K562 (cell line): ENCODE measurements around the gene ABCB9. TPM values are rescaled to one million over a fixed set of nuclear protein-coding genes. Genes with fewer than 3 reads are reported as not detected.

Experiments
- CEBPG ChIP-seq, 3 experiments: fragments of 200-800 bp in 1 of 3; sonication (Bioruptor generic) in 1 of 3; sonication (generic) in 1 of 3; formaldehyde crosslinking in 1 of 3; IDR thresholded peaks in 2 of 3; conservative IDR thresholded peaks in 1 of 3; 2 replicates each; pipeline versions ENCODE4 v1.6.1 to v1.8.0; 2016 to 2022; ENCODE audit warnings: missing compliant biosample characterization in 2 of 3, missing genetic modification characterization in 2 of 3, mild to moderate bottlenecking in 1 of 3, missing genetic modification reagents in 1 of 3
- ETV1 ChIP-seq: fragments of 450-650 bp; conservative IDR thresholded peaks from 2 replicates; pipeline ENCODE4 v1.6.1; 2016; ENCODE audit warnings: missing genetic modification characterization, control low read depth, low read depth, missing compliant biosample characterization
- GABPA ChIP-seq: fragments of 200-800 bp; sonication (Bioruptor generic); conservative IDR thresholded peaks from 2 replicates; pipeline ENCODE4 v1.6.1; 2016; ENCODE audit warnings: low read depth, missing genetic modification characterization, missing compliant biosample characterization
- HNRNPK ChIP-seq: fragments of 200-400 bp; formaldehyde crosslinking; IDR thresholded peaks from one replicate; pipeline ENCODE4 v1.6.1; 2018; ENCODE audit warnings: mild to moderate bottlenecking, low read depth, low read length; ENCODE audit not compliant: poor library complexity, severe bottlenecking
- KLF1 ChIP-seq: fragments of 450-650 bp; IDR thresholded peaks from 2 replicates; pipeline ENCODE4 v1.6.1; 2016; ENCODE audit warnings: missing genetic modification characterization, missing compliant biosample characterization
- KLF10 ChIP-seq: fragments of 250-450 bp; sonication (Bioruptor Pico); IDR thresholded peaks from 2 replicates; pipeline ENCODE4 v1.6.1; 2021; ENCODE audit warnings: matching md5 sums
- PBX2 ChIP-seq, 2 experiments: IDR thresholded peaks in 1 of 2; conservative IDR thresholded peaks in 1 of 2; 2 replicates each; pipeline ENCODE4 v1.6.1; 2016; ENCODE audit warnings: low read depth in 2 of 2, mild to moderate bottlenecking in 1 of 2, missing compliant biosample characterization in 1 of 2, missing genetic modification characterization in 1 of 2, moderate library complexity in 1 of 2
- POLR3G ChIP-seq: IDR thresholded peaks from 2 replicates; pipeline ENCODE4 v1.6.1; 2011; ENCODE audit not compliant: insufficient read length, insufficient replicate concordance; ENCODE audit errors: extremely low read depth
- RFX7 ChIP-seq: fragments of 250-450 bp; sonication (Bioruptor Pico); IDR thresholded peaks from 2 replicates; pipeline ENCODE4 v1.5.1; 2021; ENCODE audit warnings: mild to moderate bottlenecking
- THRA ChIP-seq: fragments of 450-650 bp; IDR thresholded peaks from 2 replicates; pipeline ENCODE4 v1.6.1; 2017; ENCODE audit warnings: mild to moderate bottlenecking, moderate library complexity
- TOE1 ChIP-seq, 2 experiments: fragments of 450-650 bp in 1 of 2; sonication (generic) in 1 of 2; formaldehyde crosslinking in 1 of 2; IDR thresholded peaks; 2 replicates each; pipeline versions ENCODE4 v1.7.1 to v1.8.0; 2016 to 2022; ENCODE audit warnings: borderline replicate concordance in 2 of 2, mild to moderate bottlenecking in 2 of 2, antibody characterized with exemption in 1 of 2, inconsistent platforms in 1 of 2, low read depth in 1 of 2, missing genetic modification reagents in 1 of 2, moderate library complexity in 1 of 2
- ZNF277 ChIP-seq: fragments of 250-450 bp; sonication (Bioruptor Pico); IDR thresholded peaks from 2 replicates; pipeline ENCODE4 v1.8.0; 2022; ENCODE audit warnings: inconsistent platforms, mild to moderate bottlenecking, moderate library complexity, borderline replicate concordance
- ZNF507 ChIP-seq: conservative IDR thresholded peaks from 2 replicates; pipeline ENCODE4 v1.6.1; 2017; ENCODE audit warnings: missing genetic modification characterization, missing compliant biosample characterization
- polyA plus RNA-seq, 8 experiments: library from polyadenylated mRNA; depleted of rRNA in 4 of 8; stranded (reverse) in 5 of 8; unstranded in 3 of 8; fragments of >200 nt; fragmentation: Nextera tagmentation in 2 of 8; fragmentation: Illumina TruSeq in 1 of 8; extraction: Ambion mirVana in 2 of 8; extraction: Trizol in 1 of 8; gene quantifications; 2 replicates each; pipeline versions ENCODE4 v1.2.1 to v1.2.3, GENCODE V29; 2011 to 2014; ENCODE audit warnings: inconsistent platforms in 1 of 8, missing spikeins in 1 of 8
- total RNA-seq, 7 experiments: library from RNA; depleted of rRNA in 6 of 7; stranded (reverse); fragments of >200 nt in 6 of 7; fragmentation: Illumina TruSeq in 2 of 7; extraction: Trizol in 2 of 7; gene quantifications; 2 replicates each; pipeline versions ENCODE4 v1.2.1 to v1.2.3, GENCODE V29; 2011 to 2021; ENCODE audit warnings: low replicate concordance in 1 of 7
- TF ChIP-seq, protein P1 (sequence below): sonication (generic); formaldehyde crosslinking; IDR thresholded peaks from 2 replicates; pipeline ENCODE4 v1.8.0; 2022; ENCODE audit warnings: missing genetic modification reagents, mild to moderate bottlenecking, borderline replicate concordance
- TF ChIP-seq, protein P2 (sequence below): fragments of 450-650 bp; formaldehyde crosslinking; IDR thresholded peaks from 2 replicates; pipeline ENCODE4 v1.4.0; 2022; ENCODE audit warnings: missing genetic modification characterization

The ABCB9 gene
- total and polyA plus RNA-seq, 9 of the 15 experiments (the other 6 are each of a cell fraction or from before 2014, with no cell fraction given), result 0.20 to 12.6 (median 6.2) TPM

- TF ChIP-seq PBX2 (CRISPR knock-in tag; IDR thresholded peaks at IDR 0.05; ENCODE audit: low read depth), result no peak
- TF ChIP-seq PBX2 (tag; conservative IDR thresholded peaks at IDR 0.05; ENCODE audit: low read depth), result no peak
- no peak for TF ChIP-seq POLR3G
- TF ChIP-seq THRA, result no peak
- 0 out of 2 replicates have a peak, but pooled peaks have one; percentile 21 for TF ChIP-seq CEBPG (CRISPR knock-in tag; IDR thresholded peaks at IDR 0.05)
- no peak for TF ChIP-seq CEBPG (tag; conservative IDR thresholded peaks at IDR 0.05 in 1 of 2, IDR thresholded peaks at IDR 0.05 in 1 of 2)
- TF ChIP-seq GABPA, result peak; percentile 98
- no peak for TF ChIP-seq KLF10 (CRISPR knock-in tag)
- TF ChIP-seq TOE1 (IDR thresholded peaks at IDR 0.05; ENCODE audit: borderline replicate concordance), result no peak
- TF ChIP-seq TOE1 (CRISPR knock-in tag; IDR thresholded peaks at IDR 0.05; ENCODE audit: borderline replicate concordance, low read depth), result no peak
- TF ChIP-seq HNRNPK, result no peak
- TF ChIP-seq, protein P1, sequence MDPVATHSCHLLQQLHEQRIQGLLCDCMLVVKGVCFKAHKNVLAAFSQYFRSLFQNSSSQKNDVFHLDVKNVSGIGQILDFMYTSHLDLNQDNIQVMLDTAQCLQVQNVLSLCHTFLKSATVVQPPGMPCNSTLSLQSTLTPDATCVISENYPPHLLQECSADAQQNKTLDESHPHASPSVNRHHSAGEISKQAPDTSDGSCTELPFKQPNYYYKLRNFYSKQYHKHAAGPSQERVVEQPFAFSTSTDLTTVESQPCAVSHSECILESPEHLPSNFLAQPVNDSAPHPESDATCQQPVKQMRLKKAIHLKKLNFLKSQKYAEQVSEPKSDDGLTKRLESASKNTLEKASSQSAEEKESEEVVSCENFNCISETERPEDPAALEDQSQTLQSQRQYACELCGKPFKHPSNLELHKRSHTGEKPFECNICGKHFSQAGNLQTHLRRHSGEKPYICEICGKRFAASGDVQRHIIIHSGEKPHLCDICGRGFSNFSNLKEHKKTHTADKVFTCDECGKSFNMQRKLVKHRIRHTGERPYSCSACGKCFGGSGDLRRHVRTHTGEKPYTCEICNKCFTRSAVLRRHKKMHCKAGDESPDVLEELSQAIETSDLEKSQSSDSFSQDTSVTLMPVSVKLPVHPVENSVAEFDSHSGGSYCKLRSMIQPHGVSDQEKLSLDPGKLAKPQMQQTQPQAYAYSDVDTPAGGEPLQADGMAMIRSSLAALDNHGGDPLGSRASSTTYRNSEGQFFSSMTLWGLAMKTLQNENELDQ, result no peak
- TF ChIP-seq, protein P2, sequence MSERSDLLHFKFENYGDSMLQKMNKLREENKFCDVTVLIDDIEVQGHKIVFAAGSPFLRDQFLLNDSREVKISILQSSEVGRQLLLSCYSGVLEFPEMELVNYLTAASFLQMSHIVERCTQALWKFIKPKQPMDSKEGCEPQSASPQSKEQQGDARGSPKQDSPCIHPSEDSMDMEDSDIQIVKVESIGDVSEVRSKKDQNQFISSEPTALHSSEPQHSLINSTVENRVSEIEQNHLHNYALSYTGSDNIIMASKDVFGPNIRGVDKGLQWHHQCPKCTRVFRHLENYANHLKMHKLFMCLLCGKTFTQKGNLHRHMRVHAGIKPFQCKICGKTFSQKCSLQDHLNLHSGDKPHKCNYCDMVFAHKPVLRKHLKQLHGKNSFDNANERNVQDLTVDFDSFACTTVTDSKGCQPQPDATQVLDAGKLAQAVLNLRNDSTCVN (CRISPR knock-in tag), result no peak
- TF ChIP-seq ZNF277 (CRISPR knock-in tag), result no peak
- no peak for TF ChIP-seq ETV1 (tag)
- no peak; the same call in 1 of the 2 replicates for TF ChIP-seq KLF1 (tag)
- TF ChIP-seq RFX7 (CRISPR knock-in tag), result no peak
- TF ChIP-seq ZNF507, result no peak
Observed at GRCh38 chr12:122980183-122981035, 14.1 kb upstream of the ABCB9 start, which contains the start of gene ARL6IP4 (continued).
